Activated CD8-positive, alpha-beta memory T cell treated with anti-CD3 and anti-CD28 coated beads, Interleukin-2, amount 10 ng/mL, durations not matched to agents 7 days and 5 days (primary cell): ENCODE results near the gene SUSD1. TPM values are rescaled to one million over a fixed set of nuclear protein-coding genes. Genes with fewer than 3 reads are reported as not detected.
A peak's percentile ranks its signal among the peaks of the same experiment; 100 is the strongest.
"Not testable (repeated sequence)": the region's sequence is repeated elsewhere in the genome, so short reads cannot be mapped to it uniquely, and the experiment has no call there.

Experiments
- ATAC-seq: fragments of 150-1000 bp; cut with Tn5 transposase; one replicate; pipeline ENCODE4 v1.10.0; 2021; ENCODE audit warnings: moderate library complexity
- CTCF ChIA-PET: fragments of 350-600 bp; sonication (Branson Sonifier 250); formaldehyde crosslinking; loops from one replicate; lab custom pipeline; 2021; ENCODE audit warnings: antibody characterized with exemption; lab: Charles Lee
- DNase-seq: peaks from one replicate; pipeline ENCODE4 v3.0.0-alpha.2; 2020
- H3K27ac Mint-ChIP-seq: one replicate; pipeline ENCODE4 v1.8.0; 2021; ENCODE audit warnings: mild to moderate bottlenecking, mixed read lengths
- H3K27me3 Mint-ChIP-seq: one replicate; pipeline ENCODE4 v1.8.0; 2021; ENCODE audit warnings: mixed read lengths
- H3K36me3 Mint-ChIP-seq: one replicate; pipeline ENCODE4 v1.8.0; 2021; ENCODE audit warnings: mild to moderate bottlenecking, mixed read lengths
- H3K4me1 Mint-ChIP-seq: one replicate; pipeline ENCODE4 v1.8.0; 2021; ENCODE audit warnings: mixed read lengths
- H3K4me3 Mint-ChIP-seq: one replicate; pipeline ENCODE4 v1.8.0; 2021; ENCODE audit warnings: mild to moderate bottlenecking, moderate library complexity, mixed read lengths
- H3K9me3 Mint-ChIP-seq: one replicate; pipeline ENCODE4 v1.8.0; 2022; ENCODE audit warnings: low read depth, mixed read lengths
- total RNA-seq, 2 experiments: library from RNA; stranded (reverse); gene quantifications; one replicate each; pipeline ENCODE4 v1.2.3, GENCODE V29; 2021

SUSD1 gene
- total RNA-seq = 10 to 100 TPM; 18.5 to 21.2 TPM

GRCh38 chr9:112174965-112175795, at the start of gene SUSD1:
Gene SUSD1, minus strand, starts transcription at chr9:112175297. Its CDS starts 62 bp downstream, at chr9:112175235.
- ATAC-seq (peak; percentile 66), DNase-seq (peak; percentile 57)
- H3K9me3 Mint-ChIP-seq = no peaks in the 10 kb centered on the region
- peak within 1 kb of the TSS; percentile 94 for H3K27ac Mint-ChIP-seq
- H3K27me3 Mint-ChIP-seq = no peaks in the 10 kb centered on the region
- peaks cover 30% of the 10 kb centered on the region for H3K36me3 Mint-ChIP-seq
- peak within 1 kb of the TSS; percentile 86 for H3K4me3 Mint-ChIP-seq
- peaks cover 68% of the 10 kb centered on the region for H3K4me1 Mint-ChIP-seq
- CTCF ChIA-PET = interaction anchor here (1.1 to 3.5 kb wide), 8 partner anchors 9 to 157 kb away, joined by 3 to 21 read pairs (median 6); partner anchors contain the start of gene PTBP3

GRCh38 chr9:112224401-112225289, 49.5 kb upstream of the SUSD1 start:
- no peaks in the 10 kb centered on the region for H3K27me3 Mint-ChIP-seq
- H3K9me3 Mint-ChIP-seq = no peaks in the 10 kb centered on the region
- DNase-seq (peak; percentile 43), ATAC-seq (peak; percentile 80)
- H3K27ac Mint-ChIP-seq = peak overlapping the region; percentile 57
- H3K4me1 Mint-ChIP-seq = peaks cover 27% of the 10 kb centered on the region
- no peak overlapping the region for H3K4me3 Mint-ChIP-seq
- CTCF ChIA-PET = interaction anchor here (0.8 to 1.1 kb wide), 3 partner anchors 9 to 128 kb away, joined by 3 to 4 read pairs (median 3); no protein-coding TSS in a partner anchor
- H3K36me3 Mint-ChIP-seq = peaks cover 63% of the 10 kb centered on the region

- CTCF ChIA-PET = interaction anchor here (0.8 to 2.3 kb wide), 9 partner anchors 9 to 142 kb away, joined by 3 to 8 read pairs (median 3); partner anchors contain the start of gene SUSD1
- H3K9me3 Mint-ChIP-seq = no peaks in the 10 kb centered on the region
- peaks cover 33% of the 10 kb centered on the region for H3K4me1 Mint-ChIP-seq
- H3K4me3 Mint-ChIP-seq = peak overlapping the region; percentile 48
- peaks cover 54% of the 10 kb centered on the region for H3K36me3 Mint-ChIP-seq
- ATAC-seq (peak; percentile 91), DNase-seq (peak; percentile 56)
- no peaks in the 10 kb centered on the region for H3K27me3 Mint-ChIP-seq
- peak overlapping the region; percentile 75 for H3K27ac Mint-ChIP-seq
These were observed 43.8 kb upstream of the SUSD1 start for GRCh38 chr9:112218908-112219307.

- no peak for ATAC-seq
- no peak for DNase-seq
- Mint-ChIP-seq H3K4me3 (no peak overlapping the region), H3K27me3 (no peaks in the 10 kb centered on the region), H3K9me3 (peaks cover 6% of the 10 kb centered on the region), H3K4me1 (peaks cover 10% of the 10 kb centered on the region), H3K27ac (no peak overlapping the region), H3K36me3 (peaks cover 74% of the 10 kb centered on the region)
- CTCF ChIA-PET = interaction anchor here (1.1 kb wide), 1 partner anchor 117 kb away, joined by 3 read pairs; no protein-coding TSS in a partner anchor
These were observed 37.8 kb upstream of the SUSD1 start for GRCh38 chr9:112212926-112213325.

- H3K27ac Mint-ChIP-seq = no peak overlapping the region
- H3K36me3 Mint-ChIP-seq = peaks cover 79% of the 10 kb centered on the region
- no peak for DNase-seq
- H3K4me1 Mint-ChIP-seq = no peaks in the 10 kb centered on the region
- ATAC-seq = no peak
- no peak overlapping the region for H3K4me3 Mint-ChIP-seq
- H3K27me3 Mint-ChIP-seq = no peaks in the 10 kb centered on the region
- H3K9me3 Mint-ChIP-seq = peaks cover 11% of the 10 kb centered on the region
- CTCF ChIA-PET = no interaction called here
These were observed 32.4 kb upstream of the SUSD1 start for GRCh38 chr9:112207451-112207850.

- no peak overlapping the region for H3K4me3 Mint-ChIP-seq
- peaks cover 51% of the 10 kb centered on the region for H3K36me3 Mint-ChIP-seq
- CTCF ChIA-PET = interaction anchor here (1.4 kb wide), 1 partner anchor 27 kb away, joined by 4 read pairs; no protein-coding TSS in a partner anchor
- ATAC-seq = no peak
- no peak overlapping the region for H3K27ac Mint-ChIP-seq
- no peaks in the 10 kb centered on the region for H3K4me1 Mint-ChIP-seq
- H3K9me3 Mint-ChIP-seq = peaks cover 12% of the 10 kb centered on the region
- no peaks in the 10 kb centered on the region for H3K27me3 Mint-ChIP-seq
- DNase-seq = no peak
These were observed 28.4 kb upstream of the SUSD1 start for GRCh38 chr9:112203536-112203935.

- Mint-ChIP-seq H3K9me3 (peaks cover 3% of the 10 kb centered on the region), H3K36me3 (peaks cover 27% of the 10 kb centered on the region), H3K27ac (no peak overlapping the region), H3K27me3 (no peaks in the 10 kb centered on the region), H3K4me3 (no peak overlapping the region), H3K4me1 (no peaks in the 10 kb centered on the region)
- DNase-seq (no peak), ATAC-seq (no peak)
- CTCF ChIA-PET = no interaction called here
These were observed 25.6 kb upstream of the SUSD1 start for GRCh38 chr9:112200711-112201110.

- Mint-ChIP-seq H3K36me3 (peaks cover 13% of the 10 kb centered on the region), H3K27me3 (no peaks in the 10 kb centered on the region), H3K4me1 (no peaks in the 10 kb centered on the region), H3K9me3 (peaks cover 3% of the 10 kb centered on the region), H3K27ac (no peak overlapping the region), H3K4me3 (no peak overlapping the region)
- DNase-seq (no peak), ATAC-seq (no peak)
- CTCF ChIA-PET = no interaction called here
These were observed 23.5 kb upstream of the SUSD1 start for GRCh38 chr9:112198646-112199045.

- Mint-ChIP-seq H3K36me3 (peaks cover 11% of the 10 kb centered on the region), H3K4me3 (no peak overlapping the region), H3K27me3 (no peaks in the 10 kb centered on the region), H3K9me3 (no peaks in the 10 kb centered on the region), H3K4me1 (no peaks in the 10 kb centered on the region), H3K27ac (no peak overlapping the region)
- DNase-seq (no peak), ATAC-seq (no peak)
- CTCF ChIA-PET = interaction anchor here (3.1 kb wide), 1 partner anchor 21 kb away, joined by 9 read pairs; the partner anchor contains the start of gene SUSD1
These were observed 19.9 kb upstream of the SUSD1 start for GRCh38 chr9:112194969-112195431.

- Mint-ChIP-seq H3K4me3 (no peak overlapping the region), H3K36me3 (peaks cover 9% of the 10 kb centered on the region), H3K27ac (no peak overlapping the region), H3K9me3 (no peaks in the 10 kb centered on the region), H3K27me3 (peaks cover 2% of the 10 kb centered on the region), H3K4me1 (no peaks in the 10 kb centered on the region)
- CTCF ChIA-PET = interaction anchor here (1.4 kb wide), 1 partner anchor 12 kb away, joined by 3 read pairs; no protein-coding TSS in a partner anchor
- ATAC-seq = no peak
- DNase-seq = no peak
These were observed 18.6 kb upstream of the SUSD1 start for GRCh38 chr9:112193572-112194288.

- H3K27me3 Mint-ChIP-seq, ATAC-seq, H3K4me3 Mint-ChIP-seq, DNase-seq, H3K9me3 Mint-ChIP-seq, CTCF ChIA-PET, H3K4me1 Mint-ChIP-seq, H3K27ac Mint-ChIP-seq: not testable (repeated sequence)
- H3K36me3 Mint-ChIP-seq = peaks cover 12% of the 10 kb centered on the region
These were observed 15.2 kb upstream of the SUSD1 start for GRCh38 chr9:112190320-112190719.

GRCh38 chr9:112188884-112189283, 13.8 kb upstream of the SUSD1 start:
- peaks cover 2% of the 10 kb centered on the region for H3K4me1 Mint-ChIP-seq
- no peak overlapping the region for H3K27ac Mint-ChIP-seq
- CTCF ChIA-PET = interaction anchor here (1.1 to 1.2 kb wide), 2 partner anchors 57 to 60 kb away, joined by 3 to 4 read pairs; no protein-coding TSS in a partner anchor
- peaks cover 12% of the 10 kb centered on the region for H3K36me3 Mint-ChIP-seq
- no peak for ATAC-seq
- no peaks in the 10 kb centered on the region for H3K9me3 Mint-ChIP-seq
- peaks cover 5% of the 10 kb centered on the region for H3K27me3 Mint-ChIP-seq
- H3K4me3 Mint-ChIP-seq = no peak overlapping the region
- no peak for DNase-seq
